GM23248 (cell line): ENCODE measurements around the gene EIF4G3.

Experiments
- EZH2 ChIP-seq: fragments of 200-600 bp; sonication (generic); IDR thresholded peaks from 2 replicates; pipeline ENCODE4 v1.6.1; 2018; ENCODE audit warnings: antibody characterized with exemption, mild to moderate bottlenecking; ENCODE audit not compliant: insufficient read depth, poor library complexity, severe bottlenecking
- EZH2phosphoT487 ChIP-seq: fragments of 200-600 bp; sonication (generic); IDR thresholded peaks from 2 replicates; pipeline ENCODE4 v1.6.1; 2018; ENCODE audit warnings: antibody characterized with exemption, moderate library complexity, mild to moderate bottlenecking, low read depth; ENCODE audit not compliant: insufficient read depth

- TF ChIP-seq EZH2phosphoT487 (no peak), EZH2 (no peak)
Measured at GRCh38 chr1:20847611-20848080, 329.1 kb downstream of the EIF4G3 start.
